SK-N-SH (cell line): Measurements from ENCODE around the gene FSTL5. TPM values are rescaled to one million over a fixed set of nuclear protein-coding genes. Genes with fewer than 3 reads are reported as not detected.

Experiments
- CTCF ChIA-PET: fragments of 300-600, 350-600 bp; formaldehyde crosslinking; extraction: SDS; loops from one replicate; lab custom pipeline; 2021; lab: Yijun Ruan, JAX
- POLR2A ChIA-PET: fragments of 350-600 bp; sonication (Branson Sonifier 250); formaldehyde crosslinking; extraction: SDS; loops from one replicate; lab custom pipeline; 2020; ENCODE audit warnings: antibody characterized with exemption, inconsistent platforms; lab: Yijun Ruan, JAX
- DNase-seq: peaks from one replicate; pipeline ENCODE4 v3.0.0; 2012
- H2AFZ ChIP-seq: fragments of 200-600 bp; sonication (generic); 2 replicates; pipeline ENCODE4 v1.8.1; 2016; ENCODE audit warnings: antibody characterized with exemption, mild to moderate bottlenecking, low read depth
- H3F3A ChIP-seq: fragments of 200-600 bp; sonication (generic); replicated peaks from 2 replicates; pipeline ENCODE3; 2016; ENCODE audit warnings: antibody characterized with exemption, mild to moderate bottlenecking; ENCODE audit not compliant: insufficient read depth
- H3K27ac ChIP-seq, 2 experiments: fragments of 200-500 bp in 1 of 2; fragments of 200-600 bp in 1 of 2; sonication (Bioruptor generic) in 1 of 2; sonication (generic), shearing (Covaris generic) in 1 of 2; 2 replicates each; pipeline versions ENCODE4 v1.5.1 to v1.6.1; 2014 to 2016; ENCODE audit warnings: low read depth in 2 of 2, inconsistent platforms in 1 of 2, low read length in 1 of 2, mild to moderate bottlenecking in 1 of 2, mixed read lengths in 1 of 2
- H3K27me3 ChIP-seq: fragments of 200-600 bp; sonication (generic), shearing (Covaris generic); 2 replicates; pipeline ENCODE4 v1.6.1; 2016; ENCODE audit warnings: mixed run types; ENCODE audit not compliant: insufficient read depth
- H3K36me3 ChIP-seq, 2 experiments: fragments of 200-500 bp in 1 of 2; fragments of 200-600 bp in 1 of 2; sonication (Bioruptor generic) in 1 of 2; sonication (generic) in 1 of 2; replicated peaks in 1 of 2; 2 replicates each; pipeline versions ENCODE3 to v1.5.1; 2014 to 2016; ENCODE audit warnings: low read length in 1 of 2, mild to moderate bottlenecking in 1 of 2; ENCODE audit not compliant: insufficient read depth in 2 of 2, control insufficient read depth in 1 of 2
- H3K4me1 ChIP-seq, 2 experiments: fragments of 200-500 bp in 1 of 2; fragments of 200-600 bp in 1 of 2; sonication (Bioruptor generic) in 1 of 2; sonication (generic), shearing (Covaris generic) in 1 of 2; 2 replicates each; pipeline versions ENCODE4 v1.5.1 to v1.6.1; 2014 to 2016; ENCODE audit warnings: low read depth in 1 of 2, low read length in 1 of 2, mixed run types in 1 of 2; ENCODE audit not compliant: insufficient read depth in 2 of 2, control insufficient read depth in 1 of 2
- H3K4me2 ChIP-seq: fragments of 200-600 bp; sonication (generic), shearing (Covaris generic); 2 replicates; pipeline ENCODE4 v1.6.1; 2017; ENCODE audit warnings: mixed run types
- H3K4me3 ChIP-seq, 2 experiments: fragments of 200-500 bp in 1 of 2; fragments of 200-600 bp in 1 of 2; sonication (Bioruptor generic) in 1 of 2; sonication (generic), shearing (Covaris generic) in 1 of 2; 2 replicates each; pipeline versions ENCODE4 v1.5.1 to v1.8.1; 2014 to 2016; ENCODE audit warnings: low read depth in 2 of 2, inconsistent platforms in 1 of 2, low read length in 1 of 2, mild to moderate bottlenecking in 1 of 2, mixed read lengths in 1 of 2, moderate library complexity in 1 of 2
- H3K79me2 ChIP-seq: fragments of 200-600 bp; sonication (generic); 2 replicates; pipeline ENCODE4 v1.8.1; 2017; ENCODE audit warnings: mild to moderate bottlenecking; ENCODE audit not compliant: insufficient read depth
- H3K9ac ChIP-seq: fragments of 200-600 bp; sonication (generic); 2 replicates; pipeline ENCODE4 v1.6.1; 2017; ENCODE audit warnings: mixed run types
- H3K9me2 ChIP-seq: fragments of 200-600 bp; sonication (generic); 2 replicates; pipeline ENCODE4 v1.6.1; 2017; ENCODE audit warnings: mixed run types
- H3K9me3 ChIP-seq: fragments of 200-600 bp; sonication (generic); 2 replicates; pipeline ENCODE4 v1.6.1; 2017; ENCODE audit warnings: mixed run types, mild to moderate bottlenecking, moderate library complexity
- H4K20me1 ChIP-seq: fragments of 200-600 bp; sonication (generic); 2 replicates; pipeline ENCODE4 v1.6.1; 2017; ENCODE audit warnings: mild to moderate bottlenecking, mixed run types; ENCODE audit not compliant: insufficient read depth
- CTCF ChIP-seq: fragments of 200-600 bp; sonication (generic); IDR thresholded peaks from 2 replicates; pipeline ENCODE4 v1.6.1; 2017; ENCODE audit warnings: antibody characterized with exemption, mild to moderate bottlenecking, moderate library complexity
- ELF1 ChIP-seq: IDR thresholded peaks from 2 replicates; pipeline ENCODE4 v1.4.0; 2012
- EZH2phosphoT487 ChIP-seq: fragments of 200-600 bp; sonication (generic); IDR thresholded peaks from 2 replicates; pipeline ENCODE4 v1.6.1; 2017; ENCODE audit warnings: low read depth, mixed run types, mild to moderate bottlenecking, antibody characterized with exemption, moderate library complexity, borderline replicate concordance
- FOSL2 ChIP-seq: IDR thresholded peaks from 2 replicates; pipeline ENCODE4 v1.4.0; 2012; ENCODE audit warnings: low read depth, mild to moderate bottlenecking, moderate library complexity, borderline replicate concordance
- FOXJ3 ChIP-seq: sonication (generic); formaldehyde crosslinking; IDR thresholded peaks from 2 replicates; pipeline ENCODE4 v1.5.1; 2020; ENCODE audit warnings: mild to moderate bottlenecking, missing genetic modification reagents
- MAX ChIP-seq: IDR thresholded peaks from 2 replicates; pipeline ENCODE4 v1.4.0; 2012; ENCODE audit warnings: low read depth
- NRF1 ChIP-seq: IDR thresholded peaks from 2 replicates; pipeline ENCODE4 v1.6.1; 2012; ENCODE audit warnings: low read depth, mild to moderate bottlenecking, low read length
- RAD21 ChIP-seq: IDR thresholded peaks from 2 replicates; pipeline ENCODE4 v1.6.1; 2012; ENCODE audit warnings: mild to moderate bottlenecking, low read length
- REST ChIP-seq: IDR thresholded peaks from 2 replicates; pipeline ENCODE4 v1.6.1; 2012; ENCODE audit warnings: mild to moderate bottlenecking, low read depth, low read length, moderate library complexity
- SIN3A ChIP-seq: IDR thresholded peaks from 2 replicates; pipeline ENCODE4 v1.6.1; 2012; ENCODE audit warnings: low read depth, mild to moderate bottlenecking, low read length, moderate library complexity, borderline replicate concordance
- SMC3 ChIP-seq: IDR thresholded peaks from 2 replicates; pipeline ENCODE4 v1.6.1; 2012; ENCODE audit warnings: low read depth, low read length, improper control_type of control experiment
- TAF1 ChIP-seq: IDR thresholded peaks from 2 replicates; pipeline ENCODE4 v1.6.1; 2012; ENCODE audit warnings: low read depth, mild to moderate bottlenecking, low read length, moderate library complexity, borderline replicate concordance
- TCF12 ChIP-seq: IDR thresholded peaks from 2 replicates; pipeline ENCODE4 v1.4.0; 2012
- USF2 ChIP-seq: fragments of 150-350 bp; IDR thresholded peaks from 2 replicates; pipeline ENCODE4 v1.6.1; 2017; ENCODE audit warnings: antibody characterized with exemption, low read length, low read depth, borderline replicate concordance
- WGBS: methylation state at CpG from one replicate; pipeline ENCODE4 v1.1.6; 2017; ENCODE audit warnings: low lambda C conversion rate; 5-methylcytosine and 5-hydroxymethylcytosine counted together
- polyA plus RNA-seq, 3 experiments: library from polyadenylated mRNA; depleted of rRNA; stranded (reverse); fragments of >200 nt; gene quantifications; 2 replicates each; pipeline ENCODE4 v1.2.3, GENCODE V29; 2012

The FSTL5 gene
- polyA plus RNA-seq, 1 of the 3 experiments (the other 2 are of a cell fraction): 0.07 TPM

GRCh38 chr4:161444626-161445025 lies 719.2 kb downstream of the FSTL5 start:
- WGBS: 44% methylated on average over 1 of the region's 1 CpG
- no peaks in the 10 kb centered on the region for H3K4me1 ChIP-seq
- no peaks in the 10 kb centered on the region for H4K20me1 ChIP-seq
- H3F3A ChIP-seq: no peaks in the 10 kb centered on the region
- DNase-seq: no peak
- H3K36me3 ChIP-seq: no peaks in the 10 kb centered on the region
- H3K9ac ChIP-seq: no peak overlapping the region
- CTCF ChIA-PET: no interaction called here
- POLR2A ChIA-PET: no interaction called here
- no peaks in the 10 kb centered on the region for H3K9me2 ChIP-seq
- no peaks in the 10 kb centered on the region for H3K27me3 ChIP-seq
- no peaks in the 10 kb centered on the region for H3K9me3 ChIP-seq
- no peak overlapping the region for H3K4me2 ChIP-seq
- no peaks in the 10 kb centered on the region for H3K79me2 ChIP-seq
- H3K27ac ChIP-seq: no peak overlapping the region
- no peak overlapping the region for H3K4me3 ChIP-seq
- TF ChIP-seq RAD21: no peak
- no peak for TF ChIP-seq REST
- no peak for TF ChIP-seq MAX
- TF ChIP-seq TAF1: no peak
- TF ChIP-seq NRF1: no peak
- TF ChIP-seq SMC3: no peak
- TF ChIP-seq ELF1: no peak
- no peak for TF ChIP-seq FOSL2
- no peak for TF ChIP-seq TCF12
- no peak for TF ChIP-seq SIN3A
- no peak for TF ChIP-seq USF2
- TF ChIP-seq EZH2phosphoT487: no peak
- no peak for TF ChIP-seq FOXJ3
- H2AFZ ChIP-seq: no peak overlapping the region

- ChIA-PET CTCF (interaction anchor here (0.6 kb wide), 1 partner anchor 16 kb away, joined by 3 read pairs; no protein-coding TSS in a partner anchor), POLR2A (no interaction called here)
- Histone ChIP-seq H2AFZ (no peak overlapping the region), H3K9ac (no peak overlapping the region), H3F3A (no peaks in the 10 kb centered on the region), H3K4me2 (no peak overlapping the region), H3K79me2 (no peaks in the 10 kb centered on the region), H3K27me3 (no peaks in the 10 kb centered on the region), H3K4me1 (no peaks in the 10 kb centered on the region), H3K27ac (no peak overlapping the region), H3K9me3 (no peaks in the 10 kb centered on the region), H3K36me3 (no peaks in the 10 kb centered on the region), H4K20me1 (no peaks in the 10 kb centered on the region), H3K4me3 (no peak overlapping the region), H3K9me2 (no peaks in the 10 kb centered on the region)
- no peak for DNase-seq
- 55% methylated on average over 1 of the region's 1 CpG for WGBS
- TF ChIP-seq RAD21 (peak; percentile 34; the same call in 1 of the 2 replicates), CTCF (no peak)
Measured at GRCh38 chr4:161442921-161443320, 720.9 kb downstream of the FSTL5 start.
